Measurements from ENCODE around the gene CRYBB3.
"Not testable (repeated sequence)": the region's sequence is repeated elsewhere in the genome, so short reads cannot be mapped to it uniquely, and the experiment has no call there.

DNA sequence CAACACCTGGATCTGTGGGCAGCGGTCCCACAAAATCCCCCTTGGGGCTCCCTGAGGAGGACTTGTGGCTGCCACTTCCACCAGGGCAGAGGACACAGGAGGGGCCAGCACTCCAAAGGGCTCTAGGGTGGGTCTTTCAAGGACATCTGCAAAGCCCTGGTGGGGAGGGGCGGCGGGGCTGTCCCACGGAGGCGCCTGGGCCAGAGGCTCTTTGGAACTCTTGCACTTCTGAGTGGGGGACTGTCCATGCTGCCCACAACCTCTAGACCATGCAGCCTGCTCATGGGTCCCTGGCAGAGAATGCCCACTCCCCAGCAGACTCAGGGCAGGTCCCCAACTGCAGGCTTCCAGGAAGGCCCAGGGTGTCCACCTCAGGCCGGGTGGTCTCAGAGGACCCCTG is 21.3 kb upstream of the CRYBB3 start:
- not testable (repeated sequence) for TF ChIP-seq SRF (IDR thresholded peaks at IDR 0.05; ENCODE audit: low read depth); ZNF274 (IDR thresholded peaks at IDR 0.05; ENCODE audit: low read depth, low read length); POLR2A (IDR thresholded peaks at IDR 0.05; ENCODE audit: borderline replicate concordance, extremely low read depth, insufficient read depth, insufficient read length); EZH2 (IDR thresholded peaks at IDR 0.05); POLR2AphosphoS5 (IDR thresholded peaks at IDR 0.05; ENCODE audit: low read depth, low read length); FOSL1 (IDR thresholded peaks at IDR 0.05; ENCODE audit: low read depth); EZH2phosphoT487 (IDR thresholded peaks at IDR 0.05; ENCODE audit: borderline replicate concordance); ELF1 (IDR thresholded peaks at IDR 0.05; ENCODE audit: borderline replicate concordance, low read depth); SIN3A (IDR thresholded peaks at IDR 0.05; ENCODE audit: low read depth)
- TF ChIP-seq, protein P1, sequence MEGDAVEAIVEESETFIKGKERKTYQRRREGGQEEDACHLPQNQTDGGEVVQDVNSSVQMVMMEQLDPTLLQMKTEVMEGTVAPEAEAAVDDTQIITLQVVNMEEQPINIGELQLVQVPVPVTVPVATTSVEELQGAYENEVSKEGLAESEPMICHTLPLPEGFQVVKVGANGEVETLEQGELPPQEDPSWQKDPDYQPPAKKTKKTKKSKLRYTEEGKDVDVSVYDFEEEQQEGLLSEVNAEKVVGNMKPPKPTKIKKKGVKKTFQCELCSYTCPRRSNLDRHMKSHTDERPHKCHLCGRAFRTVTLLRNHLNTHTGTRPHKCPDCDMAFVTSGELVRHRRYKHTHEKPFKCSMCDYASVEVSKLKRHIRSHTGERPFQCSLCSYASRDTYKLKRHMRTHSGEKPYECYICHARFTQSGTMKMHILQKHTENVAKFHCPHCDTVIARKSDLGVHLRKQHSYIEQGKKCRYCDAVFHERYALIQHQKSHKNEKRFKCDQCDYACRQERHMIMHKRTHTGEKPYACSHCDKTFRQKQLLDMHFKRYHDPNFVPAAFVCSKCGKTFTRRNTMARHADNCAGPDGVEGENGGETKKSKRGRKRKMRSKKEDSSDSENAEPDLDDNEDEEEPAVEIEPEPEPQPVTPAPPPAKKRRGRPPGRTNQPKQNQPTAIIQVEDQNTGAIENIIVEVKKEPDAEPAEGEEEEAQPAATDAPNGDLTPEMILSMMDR (IDR thresholded peaks at IDR 0.05 in 2 of 3, conservative IDR thresholded peaks at IDR 0.05 in 1 of 3; ENCODE audit: borderline replicate concordance in 1 of 3, insufficient read depth in 1 of 3, low read depth in 2 of 3, low read length in 2 of 3), result not testable (repeated sequence)
- TF ChIP-seq, protein P2, sequence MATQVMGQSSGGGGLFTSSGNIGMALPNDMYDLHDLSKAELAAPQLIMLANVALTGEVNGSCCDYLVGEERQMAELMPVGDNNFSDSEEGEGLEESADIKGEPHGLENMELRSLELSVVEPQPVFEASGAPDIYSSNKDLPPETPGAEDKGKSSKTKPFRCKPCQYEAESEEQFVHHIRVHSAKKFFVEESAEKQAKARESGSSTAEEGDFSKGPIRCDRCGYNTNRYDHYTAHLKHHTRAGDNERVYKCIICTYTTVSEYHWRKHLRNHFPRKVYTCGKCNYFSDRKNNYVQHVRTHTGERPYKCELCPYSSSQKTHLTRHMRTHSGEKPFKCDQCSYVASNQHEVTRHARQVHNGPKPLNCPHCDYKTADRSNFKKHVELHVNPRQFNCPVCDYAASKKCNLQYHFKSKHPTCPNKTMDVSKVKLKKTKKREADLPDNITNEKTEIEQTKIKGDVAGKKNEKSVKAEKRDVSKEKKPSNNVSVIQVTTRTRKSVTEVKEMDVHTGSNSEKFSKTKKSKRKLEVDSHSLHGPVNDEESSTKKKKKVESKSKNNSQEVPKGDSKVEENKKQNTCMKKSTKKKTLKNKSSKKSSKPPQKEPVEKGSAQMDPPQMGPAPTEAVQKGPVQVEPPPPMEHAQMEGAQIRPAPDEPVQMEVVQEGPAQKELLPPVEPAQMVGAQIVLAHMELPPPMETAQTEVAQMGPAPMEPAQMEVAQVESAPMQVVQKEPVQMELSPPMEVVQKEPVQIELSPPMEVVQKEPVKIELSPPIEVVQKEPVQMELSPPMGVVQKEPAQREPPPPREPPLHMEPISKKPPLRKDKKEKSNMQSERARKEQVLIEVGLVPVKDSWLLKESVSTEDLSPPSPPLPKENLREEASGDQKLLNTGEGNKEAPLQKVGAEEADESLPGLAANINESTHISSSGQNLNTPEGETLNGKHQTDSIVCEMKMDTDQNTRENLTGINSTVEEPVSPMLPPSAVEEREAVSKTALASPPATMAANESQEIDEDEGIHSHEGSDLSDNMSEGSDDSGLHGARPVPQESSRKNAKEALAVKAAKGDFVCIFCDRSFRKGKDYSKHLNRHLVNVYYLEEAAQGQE (IDR thresholded peaks at IDR 0.05; ENCODE audit: low read depth), result not testable (repeated sequence)
- TF ChIP-seq, protein P3, sequence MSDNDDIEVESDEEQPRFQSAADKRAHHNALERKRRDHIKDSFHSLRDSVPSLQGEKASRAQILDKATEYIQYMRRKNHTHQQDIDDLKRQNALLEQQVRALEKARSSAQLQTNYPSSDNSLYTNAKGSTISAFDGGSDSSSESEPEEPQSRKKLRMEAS (IDR thresholded peaks at IDR 0.05), result not testable (repeated sequence)

Data from HCT116 (cell line).